HT-29 (cell line): Measurements from ENCODE around the gene UQCRQ. TPM values are rescaled to one million over a fixed set of nuclear protein-coding genes. Genes with fewer than 3 reads are reported as not detected.
A peak's percentile ranks its signal among the peaks of the same experiment; 100 is the strongest.

Source experiments
- DNase-seq: peaks from one replicate; pipeline ENCODE4 v3.0.0-alpha.2; 2015; ENCODE audit warnings: low spot score
- total RNA-seq: library from RNA; depleted of rRNA; stranded (reverse); fragments of >200 nt; shearing (Covaris generic); gene quantifications from 2 replicates; pipeline ENCODE4 v1.2.3, GENCODE V29; 2014; rRNA removed

The UQCRQ gene
- total RNA-seq: 227 and 266 TPM in 2 replicates

- DNase-seq: peak; percentile 99
Measured at GRCh38 chr5:132866342-132867045, at the start of gene UQCRQ, which contains the start of gene GDF9. UQCRQ (plus strand) TSS chr5:132866642; CDS start chr5:132866882, 240 bp downstream. GDF9 (minus strand) TSS chr5:132866469; CDS start chr5:132864533, 1,936 bp downstream.

DNA sequence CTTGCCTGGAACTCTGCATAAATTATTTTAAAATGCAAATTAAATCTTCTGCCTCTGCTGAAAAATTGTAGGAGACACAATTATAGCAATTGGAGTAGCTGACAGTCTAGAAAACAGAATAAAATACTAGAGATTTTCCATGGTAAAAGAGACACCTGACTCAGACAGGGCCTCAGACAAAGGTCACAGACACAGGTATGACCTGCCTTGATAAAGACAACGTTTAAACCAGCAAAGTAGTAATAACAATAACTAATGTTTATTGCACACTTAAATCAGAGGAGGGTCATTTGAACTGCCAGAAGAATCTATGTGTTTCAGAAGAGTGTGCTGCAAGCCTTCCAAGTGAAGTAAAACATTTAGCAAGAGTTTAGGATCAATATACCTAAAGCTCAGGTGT, 49.4 kb upstream of the UQCRQ start:
- DNase-seq: no peak

DNA sequence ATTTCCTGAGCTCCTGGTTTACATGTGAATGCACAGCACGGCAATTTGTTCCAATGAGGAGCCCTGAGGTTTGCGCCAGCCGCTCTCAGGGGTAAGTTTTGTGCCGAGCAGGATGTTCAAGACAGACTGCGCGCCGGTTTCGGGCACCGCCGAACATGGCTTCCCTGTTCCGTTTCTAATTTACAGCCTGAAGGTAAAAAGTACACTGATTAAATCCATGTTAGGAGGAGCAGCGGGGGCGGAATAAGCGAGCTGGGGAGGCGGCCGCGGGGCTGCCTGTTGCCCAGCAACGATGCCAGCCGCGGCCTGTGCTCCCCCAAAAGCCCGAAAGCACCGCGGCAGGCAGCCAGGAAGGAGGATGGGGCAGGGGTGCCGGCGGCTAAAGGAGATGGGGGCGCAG, 47.0 kb upstream of the UQCRQ start:
- no peak for DNase-seq

GRCh38 chr5:132820162-132820754, 46.2 kb upstream of the UQCRQ start:
- peak; percentile 98 for DNase-seq

DNA sequence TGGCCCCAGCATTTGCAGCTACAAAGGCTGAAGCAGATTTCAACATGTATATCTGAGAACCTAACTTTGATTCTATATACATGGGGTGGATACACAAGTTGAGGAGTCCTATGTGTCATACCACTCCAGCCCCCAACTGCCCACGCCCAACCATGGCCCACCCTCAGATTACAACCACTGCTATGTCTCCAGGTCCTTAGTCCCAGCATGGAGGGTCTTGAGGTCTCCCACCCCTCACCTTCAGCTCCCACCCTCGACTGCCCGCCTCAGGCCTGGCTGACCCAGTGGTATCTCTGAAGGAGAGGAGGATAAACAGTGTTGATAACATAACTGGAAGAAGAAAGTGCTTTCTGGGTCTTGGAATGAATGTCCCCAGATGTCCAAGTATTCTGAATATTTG, 45.1 kb upstream of the UQCRQ start:
- DNase-seq: no peak

- no peak for DNase-seq
Measured at GRCh38 chr5:132821791-132822190, 44.7 kb upstream of the UQCRQ start.

DNA sequence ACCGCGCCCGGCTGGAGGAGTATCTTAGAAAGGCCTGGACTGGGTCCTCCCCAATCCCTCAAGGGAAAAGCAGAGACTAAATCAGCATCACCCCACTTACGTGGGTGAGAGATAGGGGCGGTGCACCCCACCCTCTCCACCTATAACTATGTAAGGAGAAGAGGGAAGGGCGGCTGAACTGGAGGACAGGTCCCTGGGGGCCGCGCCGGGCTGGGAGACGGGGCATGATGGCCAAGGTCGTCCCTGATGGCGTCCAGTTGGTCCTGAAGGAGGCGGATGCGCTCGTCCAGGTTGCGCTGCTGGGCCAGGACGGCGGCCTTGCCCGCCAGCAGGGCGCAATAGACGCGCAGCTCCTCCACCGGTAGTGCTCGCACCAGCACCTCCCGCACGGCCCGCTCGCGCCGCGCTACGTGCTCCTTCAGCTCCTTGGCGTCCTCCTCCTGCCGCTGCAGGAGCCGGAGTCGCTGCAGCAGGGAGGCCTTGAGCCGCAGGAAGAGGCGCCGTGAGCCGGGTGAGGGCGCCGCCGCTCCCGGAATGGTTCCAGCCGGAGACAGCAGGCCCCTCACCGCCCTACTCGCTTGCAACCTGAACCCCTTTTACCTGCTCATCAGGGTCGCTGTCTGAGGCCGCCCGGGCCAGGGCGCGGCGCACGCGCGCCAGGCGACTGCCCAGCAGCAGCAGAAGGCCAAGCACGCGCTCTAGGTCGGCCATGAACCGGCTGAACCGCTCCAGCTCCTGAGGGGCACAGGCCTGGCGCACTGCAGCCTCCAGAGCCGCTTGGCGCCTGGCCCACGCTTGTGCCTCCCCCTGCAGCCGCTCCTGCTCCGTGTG, 43.6 kb upstream of the UQCRQ start:
- DNase-seq: no peak

GRCh38 chr5:132823481-132824050, 42.9 kb upstream of the UQCRQ start:
- DNase-seq: no peak

DNA sequence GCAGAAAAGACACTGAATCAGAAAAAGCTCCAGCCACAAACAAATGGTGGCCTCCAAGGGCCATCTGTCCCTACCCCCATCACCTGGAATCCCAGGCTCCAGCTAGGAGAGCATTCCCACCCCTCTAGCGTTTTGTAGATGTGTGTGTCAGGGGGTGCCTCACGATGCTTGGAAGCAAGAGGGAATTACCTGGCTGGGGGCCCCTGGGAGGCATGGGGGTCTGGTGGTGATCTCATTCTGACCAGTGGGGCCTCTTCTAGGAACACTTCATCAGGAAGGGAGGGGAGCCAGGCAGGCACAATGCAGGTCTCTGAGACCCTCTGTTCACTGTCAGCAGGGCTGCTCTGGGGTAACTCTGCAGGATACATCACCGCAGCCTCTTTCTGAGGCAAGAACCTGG, 42.0 kb upstream of the UQCRQ start:
- DNase-seq: no peak

DNA sequence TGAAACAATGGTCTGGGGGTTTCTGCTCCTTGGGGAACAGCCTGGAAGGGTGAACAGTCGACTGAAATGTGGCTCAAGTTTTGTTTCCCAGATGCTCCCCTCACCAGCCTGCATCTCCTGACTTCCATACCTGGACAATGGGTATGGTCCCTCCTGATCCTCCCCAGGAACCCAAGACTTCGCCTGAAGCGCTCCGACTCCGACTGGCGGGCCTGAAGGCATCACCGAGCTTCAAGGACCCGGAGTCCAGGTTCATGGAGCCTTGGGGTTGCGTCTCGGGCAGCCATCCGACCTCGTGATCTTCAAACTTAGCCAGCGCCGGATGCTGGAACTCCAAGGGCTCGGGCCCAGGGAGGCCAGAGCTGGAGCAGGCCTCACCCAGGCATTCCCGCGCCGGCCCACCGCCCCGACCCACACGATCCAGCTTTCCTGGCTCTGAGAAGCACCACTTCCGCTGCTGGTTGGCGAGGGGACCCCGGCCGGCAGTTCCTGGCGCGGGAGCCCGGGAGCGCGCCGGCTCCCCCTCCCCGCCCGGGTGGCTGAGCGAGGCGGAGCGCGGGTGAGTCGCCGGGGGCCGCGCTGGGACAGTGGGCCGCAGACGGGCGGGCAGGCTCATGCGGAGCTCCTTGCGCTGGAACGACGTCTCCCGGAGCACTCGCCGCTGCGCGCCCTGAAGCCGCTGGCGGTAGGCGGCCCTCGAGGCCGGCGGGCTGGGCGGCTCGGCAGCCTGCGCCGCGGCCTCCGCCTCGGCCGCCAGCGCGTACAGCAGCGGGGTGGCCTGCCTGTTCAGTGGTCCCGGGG, 41.2 kb upstream of the UQCRQ start:
- DNase-seq: no peak

DNA sequence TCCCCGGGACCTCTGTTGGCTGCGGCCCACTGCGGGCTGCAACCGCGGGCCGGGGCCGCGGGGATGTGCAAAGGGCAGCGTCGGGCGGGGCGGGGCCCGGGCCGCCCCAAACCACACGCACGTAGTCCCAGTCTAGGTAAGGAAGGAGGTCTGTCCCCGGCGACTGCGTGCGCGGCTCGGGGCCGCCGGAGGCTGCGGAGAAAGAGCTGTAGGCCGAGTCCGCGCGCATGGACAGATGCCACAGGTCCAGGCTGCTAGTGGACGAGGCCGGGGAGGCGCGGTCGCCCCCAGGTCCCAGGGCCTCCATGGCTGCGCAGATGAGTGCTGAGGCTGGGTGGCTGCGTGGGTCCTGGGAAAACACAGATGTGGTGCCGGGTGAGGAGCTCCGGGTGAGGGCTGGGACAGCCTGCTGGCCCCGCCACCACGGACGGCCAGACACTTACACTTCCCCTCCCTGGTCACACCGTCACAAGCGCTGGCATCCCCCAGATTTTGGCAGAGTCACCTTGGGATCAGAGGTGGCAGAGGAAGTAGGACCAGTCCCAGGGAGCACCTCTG, 40.5 kb upstream of the UQCRQ start:
- no peak for DNase-seq

- DNase-seq: no peak
Measured at GRCh38 chr5:132826424-132827082, 39.9 kb upstream of the UQCRQ start.

DNA sequence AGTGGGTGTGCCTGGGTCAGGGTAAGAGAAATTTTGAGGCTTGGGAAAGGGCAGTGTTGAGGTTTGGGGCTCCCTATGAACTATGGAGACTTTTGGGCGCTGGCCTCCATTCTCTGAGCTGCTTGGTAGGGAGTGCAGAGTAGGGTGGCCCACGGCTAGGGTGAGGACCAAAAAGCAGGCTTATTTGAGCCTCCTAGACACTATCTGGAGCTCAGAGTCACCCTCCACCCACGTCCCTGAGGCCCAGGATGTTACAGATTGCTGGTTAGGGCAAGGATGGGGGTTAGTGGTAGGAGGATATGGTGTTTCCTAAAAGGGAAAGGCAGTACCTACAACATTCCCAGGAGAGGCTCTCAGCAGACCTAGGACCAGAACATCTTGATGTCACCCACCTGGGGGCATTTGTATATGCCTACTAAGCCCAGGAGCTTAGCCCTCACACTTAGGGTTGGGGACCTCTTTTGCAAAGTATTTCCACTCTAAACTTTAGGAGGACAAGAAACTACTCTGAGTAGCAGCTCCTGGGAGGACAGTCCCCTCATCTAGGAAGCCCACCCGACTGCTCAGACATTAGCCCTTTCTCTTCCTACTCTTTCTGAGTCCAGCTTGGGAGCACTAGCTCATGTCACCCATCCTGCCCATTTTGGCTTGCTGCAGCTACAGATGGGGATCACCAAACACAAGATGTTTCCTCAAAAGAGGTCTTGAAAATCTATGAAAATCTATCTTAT, 38.3 kb upstream of the UQCRQ start:
- no peak for DNase-seq

- no peak for DNase-seq
Measured at GRCh38 chr5:132828846-132829494, 37.5 kb upstream of the UQCRQ start.

- peak; percentile 84 for DNase-seq
Measured at GRCh38 chr5:132829742-132830435, 36.6 kb upstream of the UQCRQ start.

DNA sequence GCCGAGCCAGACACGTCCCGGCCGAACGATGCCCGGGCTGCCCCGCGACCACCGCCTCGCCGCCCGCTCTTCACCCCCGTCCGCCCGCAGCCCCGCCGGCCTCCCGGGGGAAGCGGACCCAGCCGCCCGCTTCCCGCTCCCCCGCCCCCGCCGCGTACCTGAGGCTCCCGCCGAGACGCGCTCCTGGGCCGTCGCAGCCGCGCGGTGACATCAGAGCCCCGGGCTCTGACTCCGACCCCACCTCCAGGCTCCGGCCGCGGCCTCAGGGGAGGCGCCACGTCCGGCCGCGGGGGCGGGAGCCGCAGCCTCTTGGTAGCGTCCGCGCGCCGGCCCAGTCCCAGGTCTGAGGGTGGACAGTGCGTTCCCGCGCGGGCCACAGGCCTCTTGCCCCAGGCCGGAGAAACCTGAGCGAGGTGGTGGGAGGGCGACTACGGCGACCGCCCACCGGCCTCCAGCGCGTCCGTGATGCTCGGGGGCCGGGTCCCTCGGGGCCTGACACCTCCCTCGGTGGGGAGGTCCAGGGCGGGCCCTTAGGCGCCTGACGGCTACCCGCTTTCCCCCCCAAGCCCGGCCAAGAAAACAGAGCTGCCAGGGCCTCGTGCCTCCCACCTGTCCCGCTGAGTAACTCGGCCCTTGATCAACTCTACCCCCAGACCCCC, 35.9 kb upstream of the UQCRQ start, which contains the start of gene SHROOM1:
SHROOM1 (minus strand) TSS at position 212 of the 659 bp plus-strand sequence. CDS start 4,507 bp downstream, outside the sequence.
- DNase-seq: peak; percentile 82

- DNase-seq: no peak
Measured at GRCh38 chr5:132831095-132831860, 35.2 kb upstream of the UQCRQ start.
